Right atrium auricular region (tissue), 2 donors: Measurements from ENCODE around the gene FBH1. TPM values are rescaled to one million over a fixed set of nuclear protein-coding genes. Genes with fewer than 3 reads are reported as not detected.

Experiments
- DNase-seq: peaks from one replicate; pipeline ENCODE4 v3.0.0-alpha.2; 2019; ENCODE audit warnings: low spot score
- H3K27ac ChIP-seq, 2 donors: fragments of 200-600 bp; sonication (generic); 1 replicate in 1 of 2; 2 replicates in 1 of 2; pipeline ENCODE4 v1.5.1; 2016 to 2019
- H3K27me3 ChIP-seq, 2 donors: fragments of 200-600 bp; sonication (generic); one replicate each; pipeline versions ENCODE4 v1.5.1 to v1.6.0; 2017 to 2019
- H3K36me3 ChIP-seq: fragments of 200-600 bp; sonication (generic); one replicate; pipeline ENCODE4 v1.5.1; 2016
- H3K4me1 ChIP-seq, 2 donors: fragments of 200-600 bp; sonication (generic); one replicate each; pipeline versions ENCODE4 v1.5.1 to v1.6.0; 2017 to 2019
- H3K4me3 ChIP-seq, 2 donors: fragments of 200-600 bp; sonication (generic); 1 replicate in 1 of 2; 2 replicates in 1 of 2; pipeline ENCODE4 v1.5.1; 2017 to 2019; ENCODE audit warnings: mild to moderate bottlenecking in 1 of 2, moderate library complexity in 1 of 2
- H3K9me3 ChIP-seq, 2 donors: fragments of 200-600 bp; sonication (generic); one replicate each; pipeline ENCODE4 v1.5.1; 2019
- total RNA-seq, 2 donors: library from RNA; depleted of rRNA; stranded (reverse); fragments of >200 nt; gene quantifications; one replicate each; pipeline ENCODE4 v1.1.0, GENCODE V29; 2016
- TF ChIP-seq, protein P1 (sequence below), 2 donors: fragments of 200-600 bp; sonication (generic); IDR thresholded peaks; one replicate each; pipeline ENCODE4 v1.5.1; 2019; ENCODE audit warnings: antibody characterized with exemption in 2 of 2

Gene FBH1
- total RNA-seq, 2 donors from 2014 or later = 68.7 to 93.4 TPM

- Histone ChIP-seq H3K4me1 (peaks cover 0 to 21% of the 10 kb centered on the region in 2 donors), H3K36me3 (no peaks in the 10 kb centered on the region), H3K4me3 (no peak overlapping the region), H3K27me3 (no peaks in the 10 kb centered on the region), H3K27ac (peak overlapping the region; percentile 21 to 46), H3K9me3 (no peaks in the 10 kb centered on the region)
- TF ChIP-seq, protein P1, sequence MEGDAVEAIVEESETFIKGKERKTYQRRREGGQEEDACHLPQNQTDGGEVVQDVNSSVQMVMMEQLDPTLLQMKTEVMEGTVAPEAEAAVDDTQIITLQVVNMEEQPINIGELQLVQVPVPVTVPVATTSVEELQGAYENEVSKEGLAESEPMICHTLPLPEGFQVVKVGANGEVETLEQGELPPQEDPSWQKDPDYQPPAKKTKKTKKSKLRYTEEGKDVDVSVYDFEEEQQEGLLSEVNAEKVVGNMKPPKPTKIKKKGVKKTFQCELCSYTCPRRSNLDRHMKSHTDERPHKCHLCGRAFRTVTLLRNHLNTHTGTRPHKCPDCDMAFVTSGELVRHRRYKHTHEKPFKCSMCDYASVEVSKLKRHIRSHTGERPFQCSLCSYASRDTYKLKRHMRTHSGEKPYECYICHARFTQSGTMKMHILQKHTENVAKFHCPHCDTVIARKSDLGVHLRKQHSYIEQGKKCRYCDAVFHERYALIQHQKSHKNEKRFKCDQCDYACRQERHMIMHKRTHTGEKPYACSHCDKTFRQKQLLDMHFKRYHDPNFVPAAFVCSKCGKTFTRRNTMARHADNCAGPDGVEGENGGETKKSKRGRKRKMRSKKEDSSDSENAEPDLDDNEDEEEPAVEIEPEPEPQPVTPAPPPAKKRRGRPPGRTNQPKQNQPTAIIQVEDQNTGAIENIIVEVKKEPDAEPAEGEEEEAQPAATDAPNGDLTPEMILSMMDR (IDR thresholded peaks at IDR 0.05) = no peak
- DNase-seq = no peak
These were observed 61.8 kb downstream of the FBH1 start for GRCh38 chr10:5951721-5952407.

DNA sequence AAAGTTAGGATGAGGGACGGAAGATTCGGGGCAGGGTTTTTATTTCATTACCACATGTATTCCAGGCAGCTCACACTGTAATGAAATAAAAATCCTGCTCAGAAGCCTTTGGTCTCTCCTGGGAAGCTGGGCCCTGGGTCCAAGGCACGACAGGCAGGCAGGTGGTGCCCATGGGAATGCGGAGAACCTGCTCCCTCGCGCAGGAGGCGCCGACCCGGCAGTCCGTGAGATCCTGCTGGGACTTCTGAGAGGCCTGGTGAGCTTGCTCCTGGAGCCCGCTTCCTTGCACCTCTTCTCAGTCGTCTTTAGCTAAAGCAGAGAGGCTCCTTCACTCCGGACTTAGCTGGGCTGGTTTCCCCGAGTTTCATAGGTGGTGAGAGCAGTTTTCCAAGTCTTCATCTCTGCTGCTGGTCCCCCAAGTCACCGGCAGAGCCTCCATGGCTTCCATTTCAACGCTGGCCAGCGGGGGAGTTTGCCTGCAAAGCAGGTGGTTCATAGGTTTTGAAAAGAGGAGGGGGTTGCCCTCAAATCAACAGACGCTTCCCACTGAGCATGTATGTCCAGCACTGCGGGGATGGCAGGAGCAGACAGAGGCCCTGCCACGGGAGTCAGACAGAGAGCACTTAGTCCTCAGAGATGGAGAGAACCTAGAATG lies 62.8 kb downstream of the FBH1 start:
- DNase-seq = no peak
- no peaks in the 10 kb centered on the region for H3K36me3 ChIP-seq
- H3K27me3 ChIP-seq = no peaks in the 10 kb centered on the region
- peaks cover 0 to 20% of the 10 kb centered on the region in 2 donors for H3K4me1 ChIP-seq
- TF ChIP-seq, protein P1 (IDR thresholded peaks at IDR 0.05) = no peak
- no peak overlapping the region for H3K27ac ChIP-seq
- no peak overlapping the region for H3K4me3 ChIP-seq
- H3K9me3 ChIP-seq = no peaks in the 10 kb centered on the region

DNA sequence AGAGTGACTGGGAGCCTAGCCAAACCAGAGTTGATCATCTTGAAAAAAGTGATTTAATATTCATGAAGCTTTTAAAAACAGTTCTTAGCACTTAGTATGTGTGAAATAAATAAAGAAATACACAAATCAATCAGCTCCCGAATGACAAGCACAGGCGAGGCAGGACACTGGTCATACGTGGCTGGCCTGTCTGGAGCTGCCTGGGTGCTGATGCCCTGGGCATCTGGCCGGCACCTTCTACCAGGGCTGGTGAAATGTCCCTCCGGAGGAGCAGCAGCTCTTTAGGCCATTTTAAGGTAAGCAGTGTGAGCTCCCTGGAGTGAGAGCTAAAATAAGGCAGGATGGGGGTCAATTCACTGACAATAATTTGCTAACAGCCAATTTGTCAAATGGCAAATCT lies 63.6 kb downstream of the FBH1 start:
- Histone ChIP-seq H3K36me3 (no peaks in the 10 kb centered on the region), H3K9me3 (no peaks in the 10 kb centered on the region), H3K27me3 (no peaks in the 10 kb centered on the region), H3K27ac (no peak overlapping the region), H3K4me3 (no peak overlapping the region), H3K4me1 (peaks cover 0 to 20% of the 10 kb centered on the region in 2 donors)
- TF ChIP-seq, protein P1 (IDR thresholded peaks at IDR 0.05) = no peak
- no peak for DNase-seq

GRCh38 chr10:5956146-5956936 lies 66.3 kb downstream of the FBH1 start:
- peaks cover 0 to 2% of the 10 kb centered on the region in 2 donors for H3K4me1 ChIP-seq
- no peaks in the 10 kb centered on the region for H3K9me3 ChIP-seq
- H3K27me3 ChIP-seq = no peaks in the 10 kb centered on the region
- H3K27ac ChIP-seq = no peak overlapping the region
- H3K4me3 ChIP-seq = no peak overlapping the region
- DNase-seq = no peak
- TF ChIP-seq, protein P1 (IDR thresholded peaks at IDR 0.05) = no peak
- no peaks in the 10 kb centered on the region for H3K36me3 ChIP-seq

DNA sequence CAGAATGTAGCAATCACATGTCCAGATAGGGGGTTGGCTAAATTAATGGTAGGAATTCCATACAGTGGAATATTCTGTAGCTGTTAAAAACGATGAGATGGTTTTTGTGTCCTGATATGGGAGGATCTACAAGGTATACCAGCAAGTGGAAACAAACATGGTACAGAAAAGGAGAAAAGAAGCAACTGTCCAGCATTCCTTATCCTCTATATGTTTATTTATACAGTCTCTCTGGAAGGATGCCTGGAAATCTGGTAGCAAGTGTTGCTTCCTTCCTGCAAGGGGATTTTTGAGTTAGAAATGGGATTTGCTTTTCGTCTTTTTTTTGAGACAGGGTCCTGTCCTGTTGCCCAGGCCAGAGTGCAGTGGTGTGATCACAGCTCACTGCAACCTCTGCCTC lies 68.0 kb downstream of the FBH1 start:
- Histone ChIP-seq H3K4me1 (no peaks in the 10 kb centered on the region), H3K4me3 (no peak overlapping the region), H3K27me3 (no peaks in the 10 kb centered on the region), H3K36me3 (no peaks in the 10 kb centered on the region), H3K27ac (no peak overlapping the region), H3K9me3 (no peaks in the 10 kb centered on the region)
- no peak for DNase-seq
- TF ChIP-seq, protein P1 (IDR thresholded peaks at IDR 0.05) = no peak
